IMR-90 (cell line): Measurements from ENCODE around the gene CRNN. TPM values are rescaled to one million over a fixed set of nuclear protein-coding genes. Genes with fewer than 3 reads are reported as not detected.

Source experiments
- ATAC-seq: fragments of 200-7000 bp; cut with Tn5 transposase; 2 replicates; pipeline ENCODE4 v1.9.1; 2020; ENCODE audit warnings: low read depth, mild to moderate bottlenecking, moderate library complexity
- BruUV-seq: library from RNA; stranded (reverse); fragments of 400-500 nt; replicated peaks from 2 replicates; lab custom pipeline; 2021; lab: Mats Ljungman, UMichigan
- CTCF ChIA-PET: fragments of 300-600 bp; formaldehyde crosslinking; extraction: SDS; loops from one replicate; lab custom pipeline; 2021; ENCODE audit warnings: antibody characterized with exemption; lab: Yijun Ruan, JAX
- POLR2A ChIA-PET: fragments of 300-600 bp; sonication (Branson Sonifier 250); formaldehyde crosslinking; loops from one replicate; lab custom pipeline; 2022; ENCODE audit warnings: antibody characterized with exemption; ENCODE audit not compliant: unreplicated experiment; lab: Charles Lee
- DNase-seq: peaks from one replicate; pipeline ENCODE4 v3.0.0; 2013
- H2AFZ ChIP-seq: replicated peaks from 2 replicates; pipeline ENCODE3; 2013; ENCODE audit warnings: low read length, mild to moderate bottlenecking; ENCODE audit not compliant: poor library complexity
- H2AK5ac ChIP-seq: 2 replicates; pipeline ENCODE4 v1.6.1; 2013; ENCODE audit warnings: low read depth, low read length, inconsistent platforms
- H2AK9ac ChIP-seq: replicated peaks from 2 replicates; pipeline ENCODE3; 2013; ENCODE audit warnings: mild to moderate bottlenecking, low read depth, low read length, moderate library complexity; ENCODE audit not compliant: poor library complexity
- H2BK120ac ChIP-seq: 2 replicates; pipeline ENCODE4 v1.6.1; 2013; ENCODE audit warnings: low read depth, low read length, inconsistent platforms
- H2BK15ac ChIP-seq: 3 replicates; pipeline ENCODE4 v1.6.1; 2013; ENCODE audit warnings: low read depth, low read length, inconsistent platforms
- H2BK20ac ChIP-seq: 2 replicates; pipeline ENCODE4 v1.6.1; 2013; ENCODE audit warnings: low read depth, mild to moderate bottlenecking, inconsistent platforms, low read length, moderate library complexity
- H2BK5ac ChIP-seq: 2 replicates; pipeline ENCODE4 v1.6.1; 2013; ENCODE audit warnings: mild to moderate bottlenecking, low read depth, low read length, inconsistent platforms; ENCODE audit not compliant: poor library complexity, severe bottlenecking
- H3K14ac ChIP-seq: replicated peaks from 2 replicates; pipeline ENCODE4 v1.6.1; 2013; ENCODE audit warnings: low read depth, low read length, inconsistent platforms
- H3K18ac ChIP-seq: 2 replicates; pipeline ENCODE4 v1.6.1; 2013; ENCODE audit warnings: low read depth, low read length, control low read depth
- H3K23ac ChIP-seq: 2 replicates; pipeline ENCODE4 v1.6.1; 2013; ENCODE audit warnings: low read depth, low read length, inconsistent platforms
- H3K27ac ChIP-seq: 2 replicates; pipeline ENCODE4 v1.5.1; 2013; ENCODE audit warnings: mild to moderate bottlenecking, control low read depth, low read length; ENCODE audit not compliant: insufficient read depth
- H3K27me3 ChIP-seq: 2 replicates; pipeline ENCODE4 v1.6.1; 2013; ENCODE audit warnings: low read length; ENCODE audit not compliant: control insufficient read depth, insufficient read depth
- H3K36me3 ChIP-seq: 2 replicates; pipeline ENCODE4 v1.6.1; 2013; ENCODE audit warnings: low read length, mixed read lengths; ENCODE audit not compliant: control insufficient read depth, insufficient read depth
- H3K4ac ChIP-seq: 2 replicates; pipeline ENCODE4 v1.6.1; 2013; ENCODE audit warnings: low read depth, low read length, inconsistent platforms
- H3K4me1 ChIP-seq: 2 replicates; pipeline ENCODE4 v1.6.1; 2013; ENCODE audit warnings: low read length, mixed read lengths; ENCODE audit not compliant: control insufficient read depth, insufficient read depth
- H3K4me2 ChIP-seq: 2 replicates; pipeline ENCODE4 v1.6.1; 2013; ENCODE audit warnings: low read depth, mild to moderate bottlenecking, control low read depth, low read length, moderate library complexity
- H3K4me3 ChIP-seq: 2 replicates; pipeline ENCODE4 v1.5.1; 2013; ENCODE audit warnings: low read depth, mild to moderate bottlenecking, control low read depth, low read length, moderate library complexity; ENCODE audit not compliant: insufficient read depth
- H3K56ac ChIP-seq: 2 replicates; pipeline ENCODE4 v1.6.1; 2013; ENCODE audit warnings: low read length, inconsistent platforms; ENCODE audit not compliant: insufficient read depth; ENCODE audit errors: extremely low read depth
- H3K79me1 ChIP-seq, 2 experiments: 2 replicates each; pipeline ENCODE4 v1.6.1; 2013; ENCODE audit warnings: low read length in 2 of 2, inconsistent platforms in 1 of 2, low read depth in 1 of 2
- H3K9ac ChIP-seq: 2 replicates; pipeline ENCODE4 v1.6.1; 2013; ENCODE audit warnings: low read depth, low read length, control low read depth
- H3K9me1 ChIP-seq: 2 replicates; pipeline ENCODE4 v1.6.1; 2013; ENCODE audit warnings: low read length, inconsistent platforms; ENCODE audit not compliant: insufficient read depth
- H3K9me3 ChIP-seq: 2 replicates; pipeline ENCODE4 v1.6.1; 2013; ENCODE audit warnings: low read length; ENCODE audit not compliant: control insufficient read depth, insufficient read depth
- H4K20me1 ChIP-seq: 2 replicates; pipeline ENCODE4 v1.6.1; 2013; ENCODE audit warnings: low read length, inconsistent platforms; ENCODE audit not compliant: insufficient read depth
- H4K5ac ChIP-seq: 2 replicates; pipeline ENCODE4 v1.6.1; 2013; ENCODE audit warnings: mild to moderate bottlenecking, low read depth, low read length, control low read depth
- H4K8ac ChIP-seq, 2 experiments: 2 replicates each; pipeline ENCODE4 v1.6.1; 2013; ENCODE audit warnings: low read depth in 2 of 2, low read length in 2 of 2, control low read depth in 1 of 2, inconsistent platforms in 1 of 2
- H4K91ac ChIP-seq: 2 replicates; pipeline ENCODE4 v1.6.1; 2013; ENCODE audit warnings: low read depth, low read length, inconsistent platforms; ENCODE audit not compliant: insufficient read depth
- CHD1 ChIP-seq: IDR thresholded peaks from 2 replicates; pipeline ENCODE4 v1.6.1; 2012; ENCODE audit warnings: low read depth, low read length, improper control_type of control experiment
- FOS ChIP-seq: fragments of 150-350 bp; IDR thresholded peaks from 2 replicates; pipeline ENCODE4 v1.6.1; 2016; ENCODE audit warnings: low read depth, low read length
- MAFK ChIP-seq: IDR thresholded peaks from 2 replicates; pipeline ENCODE4 v1.6.1; 2012; ENCODE audit warnings: low read depth, low read length, improper control_type of control experiment
- POLR2A ChIP-seq: IDR thresholded peaks from 2 replicates; pipeline ENCODE4 v1.6.1; 2012; ENCODE audit warnings: mild to moderate bottlenecking, low read depth, low read length
- RFX5 ChIP-seq: IDR thresholded peaks from 2 replicates; pipeline ENCODE4 v1.8.0; 2012; ENCODE audit warnings: low read depth, mild to moderate bottlenecking, low read length, moderate library complexity
- SMC3 ChIP-seq: fragments of 150-350 bp; IDR thresholded peaks from 2 replicates; pipeline ENCODE4 v1.6.1; 2016; ENCODE audit warnings: low read depth, mild to moderate bottlenecking, antibody characterized with exemption, low read length, moderate library complexity
- WGBS, 2 experiments: methylation state at CpG; one replicate each; pipeline versions ENCODE4 v1.1.5 to v1.1.7; 2013; ENCODE audit warnings: missing lambda C conversion rate in 2 of 2; ENCODE audit not compliant: insufficient read length in 1 of 2; ENCODE audit errors: extremely low coverage in 2 of 2; 5-methylcytosine and 5-hydroxymethylcytosine counted together
- dilution Hi-C: fragments of 300-500 bp; cut with HindIII; formaldehyde crosslinking; loops from one replicate; pipeline ENCODE4 v1.14.3; 2018; ENCODE audit warnings: low sequenced_read_pairs; ENCODE audit not compliant: unreplicated experiment
- in situ Hi-C: fragments of 300-500 bp; cut with MboI; formaldehyde crosslinking; loops from 3 replicates; pipeline ENCODE4 v1.14.3; 2019; ENCODE audit warnings: low sequenced_read_pairs, inconsistent platforms, mixed read lengths
- intact Hi-C: fragments of 100-400 bp; cut with micrococcal nuclease; formaldehyde crosslinking; loops from 2 replicates; pipeline ENCODE4 v1.10.0; 2022
- polyA plus RNA-seq, 3 experiments: library from polyadenylated mRNA; depleted of rRNA; stranded (reverse); fragments of >200 nt; gene quantifications; 2 replicates each; pipeline ENCODE4 v1.2.3, GENCODE V29; 2012; ENCODE audit warnings: low replicate concordance in 1 of 3
- total RNA-seq: library from RNA; depleted of rRNA; stranded (reverse); fragments of >200 nt; gene quantifications from 2 replicates; pipeline ENCODE4 v1.2.3, GENCODE V29; 2012
- TF ChIP-seq, protein P1 (sequence below): fragments of 150-350 bp; IDR thresholded peaks from 2 replicates; pipeline ENCODE4 v1.6.1; 2017; ENCODE audit warnings: mild to moderate bottlenecking, antibody characterized with exemption, low read length, low read depth
- TF ChIP-seq, protein P2 (sequence below): fragments of 150-350 bp; IDR thresholded peaks from 2 replicates; pipeline ENCODE4 v1.6.1; 2016; ENCODE audit warnings: low read depth, mild to moderate bottlenecking, low read length, moderate library complexity, borderline replicate concordance

Gene CRNN
- total and polyA plus RNA-seq, 2 of the 4 experiments (the other 2 are of a cell fraction), result not detected

DNA sequence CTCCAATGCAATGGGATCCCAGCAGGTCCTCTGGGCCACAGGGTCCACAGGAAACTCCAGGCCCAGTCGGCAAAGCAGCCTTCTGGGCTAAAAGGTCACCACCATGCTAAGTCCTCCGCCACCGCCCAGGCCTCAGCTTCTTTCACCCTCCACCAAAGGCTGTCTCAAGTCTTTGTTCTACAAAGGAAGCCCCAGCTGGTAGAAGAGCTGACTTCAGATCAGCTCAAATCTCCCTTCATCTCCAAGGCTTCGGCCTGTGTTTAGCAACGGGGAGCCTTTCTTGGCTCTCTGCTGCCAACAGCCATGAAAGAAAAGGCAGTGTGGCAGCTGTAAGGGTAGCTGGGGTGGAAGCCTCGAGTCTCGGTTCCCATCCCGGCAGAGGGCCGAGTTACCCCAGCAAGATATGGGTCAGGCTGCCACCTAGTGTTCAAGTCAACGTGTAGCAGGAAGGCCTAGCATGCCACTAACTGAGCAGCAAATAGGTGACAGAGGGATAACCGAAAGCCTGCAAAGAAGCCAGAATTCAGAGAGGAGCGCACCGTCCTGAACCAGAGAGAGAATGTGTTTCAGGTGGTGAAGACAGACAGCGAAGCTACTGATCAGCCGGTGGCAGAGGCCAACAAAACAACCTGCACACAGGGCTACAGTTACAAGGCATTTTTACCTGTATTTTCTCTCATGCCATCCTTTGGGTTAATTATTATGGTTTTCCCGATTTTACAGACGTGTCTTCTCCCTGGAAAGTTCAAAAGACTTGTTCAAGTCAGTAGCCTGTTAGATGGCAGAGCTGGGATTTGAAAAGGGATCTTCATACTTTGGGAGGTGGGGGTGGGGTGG lies 26.8 kb upstream of the CRNN start (continued):
- TF ChIP-seq POLR2A (no peak), MAFK (no peak)

DNA sequence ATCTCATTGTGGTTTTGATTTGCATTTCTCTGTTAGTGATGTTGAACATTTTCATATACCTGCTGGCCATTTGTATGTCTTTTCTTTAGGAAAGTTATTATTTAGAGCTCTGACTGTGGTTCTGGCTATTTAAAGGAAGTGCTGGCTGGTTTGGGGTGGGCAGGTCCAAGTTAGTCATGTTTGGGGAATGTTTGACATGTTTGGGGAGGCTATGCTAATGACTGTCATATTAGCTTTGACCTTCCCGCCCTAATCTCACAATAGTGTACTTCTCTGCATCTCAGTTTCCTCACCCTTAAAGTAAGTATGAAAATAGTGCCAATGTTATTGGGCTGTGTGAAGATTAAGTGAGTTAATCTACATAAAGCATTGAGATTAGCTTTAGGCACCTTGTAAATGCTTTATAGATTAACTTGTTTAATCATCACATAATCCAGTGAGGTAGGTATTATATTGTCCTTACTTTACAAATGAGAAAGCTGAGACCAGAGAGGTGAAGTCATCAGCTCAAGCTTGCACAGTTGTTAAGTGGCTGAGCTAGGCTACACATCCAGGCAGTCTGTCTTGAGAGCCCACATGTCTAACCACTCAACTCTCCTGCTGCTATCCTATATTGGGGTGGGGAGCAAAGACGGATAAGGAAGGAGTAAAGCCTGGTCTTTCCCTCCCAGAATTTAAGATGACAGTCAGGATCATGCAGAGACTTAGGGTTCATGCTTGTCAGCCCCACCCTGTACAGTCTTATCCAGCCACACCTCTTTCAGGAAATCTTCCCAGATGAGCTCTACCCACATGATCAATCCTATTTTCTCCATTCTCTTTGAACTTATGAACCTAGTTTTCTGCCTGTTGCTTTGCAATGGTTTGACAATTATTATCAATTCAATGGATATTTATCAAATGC lies 22.8 kb upstream of the CRNN start:
- Histone ChIP-seq H2BK15ac (no peak overlapping the region), H3K9ac (no peak overlapping the region), H4K5ac (no peak overlapping the region), H3K9me1 (no peaks in the 10 kb centered on the region), H3K4me1 (no peaks in the 10 kb centered on the region), H2BK120ac (no peak overlapping the region), H3K4ac (no peak overlapping the region), H3K36me3 (no peaks in the 10 kb centered on the region), H3K79me1 (no peaks in the 10 kb centered on the region), H3K18ac (no peak overlapping the region), H3K23ac (no peak overlapping the region), H2BK5ac (no peak overlapping the region), H4K20me1 (no peaks in the 10 kb centered on the region), H4K8ac (no peak overlapping the region), H3K4me2 (no peak overlapping the region), H3K27ac (no peak overlapping the region), H3K9me3 (no peaks in the 10 kb centered on the region), H3K4me3 (no peak overlapping the region), H2BK20ac (no peak overlapping the region), H3K27me3 (no peaks in the 10 kb centered on the region), H4K91ac (no peak overlapping the region), H2AFZ (no peak overlapping the region), H3K14ac (no peak overlapping the region), H2AK9ac (no peak overlapping the region), H2AK5ac (no peak overlapping the region), H3K56ac (no peak overlapping the region)
- intact Hi-C loops, result no loop called here
- TF ChIP-seq FOS (no peak), RFX5 (no peak), CHD1 (no peak), MAFK (no peak), SMC3 (no peak)
- TF ChIP-seq, protein P1, sequence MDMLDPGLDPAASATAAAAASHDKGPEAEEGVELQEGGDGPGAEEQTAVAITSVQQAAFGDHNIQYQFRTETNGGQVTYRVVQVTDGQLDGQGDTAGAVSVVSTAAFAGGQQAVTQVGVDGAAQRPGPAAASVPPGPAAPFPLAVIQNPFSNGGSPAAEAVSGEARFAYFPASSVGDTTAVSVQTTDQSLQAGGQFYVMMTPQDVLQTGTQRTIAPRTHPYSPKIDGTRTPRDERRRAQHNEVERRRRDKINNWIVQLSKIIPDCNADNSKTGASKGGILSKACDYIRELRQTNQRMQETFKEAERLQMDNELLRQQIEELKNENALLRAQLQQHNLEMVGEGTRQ, result no peak
- TF ChIP-seq, protein P2, sequence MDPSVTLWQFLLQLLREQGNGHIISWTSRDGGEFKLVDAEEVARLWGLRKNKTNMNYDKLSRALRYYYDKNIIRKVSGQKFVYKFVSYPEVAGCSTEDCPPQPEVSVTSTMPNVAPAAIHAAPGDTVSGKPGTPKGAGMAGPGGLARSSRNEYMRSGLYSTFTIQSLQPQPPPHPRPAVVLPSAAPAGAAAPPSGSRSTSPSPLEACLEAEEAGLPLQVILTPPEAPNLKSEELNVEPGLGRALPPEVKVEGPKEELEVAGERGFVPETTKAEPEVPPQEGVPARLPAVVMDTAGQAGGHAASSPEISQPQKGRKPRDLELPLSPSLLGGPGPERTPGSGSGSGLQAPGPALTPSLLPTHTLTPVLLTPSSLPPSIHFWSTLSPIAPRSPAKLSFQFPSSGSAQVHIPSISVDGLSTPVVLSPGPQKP, result no peak
- BruUV-seq, result no TSS peak
- CTCF ChIA-PET, result no interaction called here
- DNase-seq, result no peak
- WGBS, 2 experiments, result no CpG with 5 or more reads among the region's 2 CpGs
- dilution Hi-C loops, result no loop called here
- ATAC-seq, result no peak
- in situ Hi-C loops, result no loop called here
- POLR2A ChIA-PET, result no interaction called here
